Measurements from ENCODE around the gene NAT8.

DNA sequence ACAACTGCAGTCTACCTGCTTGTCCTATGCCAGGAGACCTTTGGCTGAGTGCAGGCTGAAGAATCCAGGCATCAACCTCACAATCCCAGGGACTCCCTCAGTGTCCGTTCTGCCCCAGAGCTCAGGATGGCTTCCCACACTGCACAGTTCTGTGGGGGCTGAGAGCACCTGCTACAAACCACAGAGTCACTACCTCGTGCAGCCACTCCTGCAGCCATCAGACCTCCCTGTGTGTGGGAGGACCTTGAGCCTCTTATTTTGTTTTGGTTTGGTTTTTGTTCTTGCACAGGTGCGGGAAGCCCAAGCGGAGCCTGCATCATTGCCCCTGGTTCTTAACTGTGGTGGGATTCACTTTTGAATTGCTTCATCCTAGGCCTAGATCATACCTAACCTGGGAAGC is 31.0 kb downstream of the NAT8 start:
- TF ChIP-seq, protein P1, sequence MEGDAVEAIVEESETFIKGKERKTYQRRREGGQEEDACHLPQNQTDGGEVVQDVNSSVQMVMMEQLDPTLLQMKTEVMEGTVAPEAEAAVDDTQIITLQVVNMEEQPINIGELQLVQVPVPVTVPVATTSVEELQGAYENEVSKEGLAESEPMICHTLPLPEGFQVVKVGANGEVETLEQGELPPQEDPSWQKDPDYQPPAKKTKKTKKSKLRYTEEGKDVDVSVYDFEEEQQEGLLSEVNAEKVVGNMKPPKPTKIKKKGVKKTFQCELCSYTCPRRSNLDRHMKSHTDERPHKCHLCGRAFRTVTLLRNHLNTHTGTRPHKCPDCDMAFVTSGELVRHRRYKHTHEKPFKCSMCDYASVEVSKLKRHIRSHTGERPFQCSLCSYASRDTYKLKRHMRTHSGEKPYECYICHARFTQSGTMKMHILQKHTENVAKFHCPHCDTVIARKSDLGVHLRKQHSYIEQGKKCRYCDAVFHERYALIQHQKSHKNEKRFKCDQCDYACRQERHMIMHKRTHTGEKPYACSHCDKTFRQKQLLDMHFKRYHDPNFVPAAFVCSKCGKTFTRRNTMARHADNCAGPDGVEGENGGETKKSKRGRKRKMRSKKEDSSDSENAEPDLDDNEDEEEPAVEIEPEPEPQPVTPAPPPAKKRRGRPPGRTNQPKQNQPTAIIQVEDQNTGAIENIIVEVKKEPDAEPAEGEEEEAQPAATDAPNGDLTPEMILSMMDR (IDR thresholded peaks at IDR 0.05) = no peak
- no peak for TF ChIP-seq POLR2A (IDR thresholded peaks at IDR 0.05)
- TF ChIP-seq POLR2AphosphoS5 (IDR thresholded peaks at IDR 0.05) = no peak
